Left kidney (tissue), 8 donors: ENCODE results near the gene FAM47E. TPM values are rescaled to one million over a fixed set of nuclear protein-coding genes. Genes with fewer than 3 reads are reported as not detected.

Source experiments
- DNase-seq: peaks from one replicate; pipeline ENCODE4 v3.0.0-alpha.2; 2013
- long read RNA-seq, 8 donors: transcript quantifications; one replicate each; lab custom pipeline, GENCODE V29; 2026
- polyA plus RNA-seq: library from polyadenylated mRNA; unstranded; fragments of 120-200 nt; gene quantifications from one replicate; pipeline ENCODE4 v1.2.1, GENCODE V29; 2013; ENCODE audit not compliant: insufficient read length

The FAM47E gene
- 9.4 TPM for polyA plus RNA-seq
- long read RNA-seq, donor 1, partial matches to known transcripts, result 0 of 1 reads
- long read RNA-seq, donor 1, other reads (novel, unspliced or antisense), result 0 of 1 reads
- long read RNA-seq, donor 2, result 0 reads
- long read RNA-seq, donor 3, full-length matches to known transcripts, result 1 of 1 reads
- long read RNA-seq, donor 3, partial matches to known transcripts, result 0 of 1 reads
- long read RNA-seq, donor 3, other reads (novel, unspliced or antisense), result 0 of 1 reads
- long read RNA-seq, donor 4, result 0 reads
- long read RNA-seq, donor 5, partial matches to known transcripts, result 0 of 1 reads
- long read RNA-seq, donor 5, other reads (novel, unspliced or antisense), result 0 of 1 reads
- long read RNA-seq, donor 6, result 0 reads
- long read RNA-seq, donor 7, partial matches to known transcripts, result 0 of 5 reads
- long read RNA-seq, donor 7, other reads (novel, unspliced or antisense), result 5 of 5 reads
- long read RNA-seq, donor 8, partial matches to known transcripts, result 0 of 2 reads
- long read RNA-seq, donor 8, other reads (novel, unspliced or antisense), result 0 of 2 reads

DNA sequence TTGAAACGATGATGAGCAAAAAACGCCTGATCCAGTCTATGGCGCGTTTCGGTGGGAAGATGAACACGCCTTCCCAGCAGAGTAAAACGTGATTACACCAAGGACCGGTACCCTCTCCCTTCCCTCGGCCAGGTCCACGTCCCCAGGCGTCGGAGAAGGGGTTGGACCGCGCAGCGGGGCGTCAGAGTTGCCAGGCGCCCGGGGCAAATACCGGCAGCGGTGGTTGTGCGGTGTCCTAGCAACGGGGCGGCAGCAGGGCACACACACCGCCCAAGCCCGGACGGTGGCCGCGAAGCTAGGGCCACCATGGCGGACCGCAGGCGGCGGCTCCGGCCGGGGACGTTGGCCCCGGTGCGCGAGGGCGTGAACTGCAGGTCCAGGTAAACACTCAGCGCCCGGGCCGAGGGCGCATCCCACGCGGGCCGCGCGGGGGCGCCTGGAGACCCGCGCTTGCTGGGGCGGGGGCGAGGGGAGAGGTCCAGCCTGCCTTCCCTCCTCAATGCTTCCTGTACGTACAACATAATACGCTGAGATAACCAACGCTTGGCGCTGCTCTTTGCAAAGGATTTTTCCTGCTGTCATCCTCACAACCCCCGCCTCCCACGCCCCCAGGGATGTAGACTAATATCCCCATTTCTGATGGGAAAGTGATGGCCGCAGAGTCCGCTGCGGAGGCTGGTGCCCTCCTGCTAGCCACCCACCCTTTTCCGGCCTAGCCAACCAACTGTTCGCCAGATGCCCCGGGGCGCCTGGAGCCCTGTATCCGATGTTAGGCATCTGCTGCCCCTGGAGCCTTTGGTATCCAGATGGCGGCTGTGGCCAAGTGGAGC, at the start of gene FAM47E:
Gene FAM47E, plus strand, starts transcription at position 281 of the 830 bp plus-strand sequence. Its CDS starts 26 bp downstream, at position 307.
- peak; percentile 71 for DNase-seq

DNA sequence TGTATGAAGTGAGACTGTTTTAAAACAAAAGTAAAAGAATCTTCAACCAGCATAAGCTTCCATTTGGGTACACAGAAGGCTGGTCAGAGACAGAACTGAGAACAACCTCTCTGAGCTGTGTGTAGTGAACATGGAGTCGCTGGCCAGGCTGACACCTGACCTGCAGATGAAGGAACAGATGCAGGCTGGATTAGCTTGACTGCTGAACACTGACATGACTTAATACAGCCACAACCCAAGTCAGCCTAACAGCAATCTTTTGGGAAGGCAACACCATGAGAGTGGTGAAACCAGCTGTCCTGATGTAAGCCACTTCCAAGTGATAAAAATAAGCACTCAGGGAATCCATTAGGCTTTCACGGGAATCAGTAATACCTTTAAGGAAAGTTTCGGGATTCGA, 48.0 kb upstream of the FAM47E start:
- no peak for DNase-seq

- DNase-seq, result no peak
Observed at GRCh38 chr4:76204936-76205335, 46.6 kb upstream of the FAM47E start.

- no peak for DNase-seq
Observed at GRCh38 chr4:76205476-76205875, 46.0 kb upstream of the FAM47E start.

DNA sequence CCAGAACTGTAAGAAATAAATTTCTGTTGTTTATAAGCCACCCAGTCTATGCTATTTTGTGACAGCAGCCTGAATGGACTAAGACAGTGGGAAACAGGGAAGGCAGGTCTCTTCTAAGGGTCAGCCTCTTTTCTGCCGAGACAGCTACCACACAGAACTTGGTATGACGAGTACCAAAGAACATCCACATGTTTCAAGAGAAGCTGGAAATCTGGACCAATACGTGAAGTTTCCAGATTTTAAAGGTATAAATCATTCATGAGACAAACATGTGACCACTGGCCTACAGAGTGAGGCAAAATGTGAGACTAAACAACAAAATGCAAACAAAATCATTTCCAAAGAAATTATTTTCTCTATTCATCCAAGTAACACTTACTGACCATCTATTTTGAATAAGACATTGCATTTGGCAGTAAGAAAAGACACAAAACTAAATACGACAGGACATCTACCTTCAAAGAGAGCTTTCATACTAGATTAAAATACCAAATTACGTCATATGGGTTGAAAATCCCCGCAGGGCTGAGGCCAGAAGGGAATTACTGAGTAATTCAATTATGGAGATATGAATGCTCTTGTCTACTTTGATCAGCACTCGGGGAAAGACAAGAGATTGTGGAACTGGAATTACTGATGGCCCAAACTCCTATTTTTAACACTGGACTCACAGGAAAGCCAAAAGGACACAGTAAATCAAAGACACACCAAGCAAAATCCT, 45.1 kb upstream of the FAM47E start:
- DNase-seq, result no peak

DNA sequence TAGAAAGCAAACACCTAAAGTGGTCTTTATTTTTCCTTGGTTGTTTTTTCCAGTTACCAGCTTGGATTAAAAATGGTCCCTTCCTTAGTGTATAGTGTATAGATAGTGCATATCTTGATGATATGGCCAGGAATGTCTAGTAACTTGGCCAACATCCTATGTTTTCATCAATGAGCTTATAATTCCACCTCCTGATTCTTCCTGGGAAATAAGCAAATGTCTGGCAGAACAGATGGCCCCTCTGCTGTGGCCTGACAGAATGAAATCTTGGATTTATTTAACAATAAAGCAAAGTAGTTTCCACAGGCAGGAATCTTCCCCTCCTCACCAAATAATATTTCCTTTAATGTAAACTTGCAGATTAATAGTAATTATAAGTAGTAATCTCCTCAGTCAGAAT, 44.0 kb upstream of the FAM47E start:
- no peak for DNase-seq

DNA sequence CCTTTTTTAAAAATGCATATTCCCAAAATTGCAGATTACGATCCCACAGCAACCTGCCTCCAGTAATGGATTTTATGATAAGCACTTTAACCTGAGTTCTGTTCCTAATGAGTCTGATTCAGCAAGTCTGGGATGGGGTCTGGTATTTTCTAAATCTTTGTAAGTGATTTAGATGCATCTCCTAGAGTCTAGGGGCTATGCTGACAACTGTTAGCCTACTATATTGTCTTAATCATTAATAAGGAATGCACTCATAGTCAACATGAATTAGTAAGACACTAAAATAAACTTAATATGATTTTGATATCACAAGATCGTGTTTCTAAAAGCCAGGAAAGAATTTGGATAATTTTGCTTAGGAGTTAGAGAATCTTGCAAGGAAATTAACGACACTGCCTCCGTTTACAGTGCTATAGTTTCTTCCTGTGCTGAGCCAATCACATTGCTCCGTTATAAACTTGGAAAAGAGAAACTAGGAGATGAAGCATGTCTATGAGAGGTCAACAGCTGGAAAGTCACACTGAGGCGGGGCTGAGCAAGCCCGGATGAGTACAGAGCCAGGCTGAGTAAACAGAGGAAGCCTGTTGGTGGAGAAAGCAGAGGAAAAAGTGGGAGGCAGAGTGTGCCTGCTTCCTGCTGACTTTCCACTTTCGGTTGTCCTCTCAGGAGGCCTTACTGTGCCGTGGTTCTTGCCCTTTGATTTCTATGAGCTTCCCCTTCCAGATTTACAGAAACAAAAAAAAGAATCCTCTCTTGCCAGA, 43.3 kb upstream of the FAM47E start:
- no peak for DNase-seq

DNA sequence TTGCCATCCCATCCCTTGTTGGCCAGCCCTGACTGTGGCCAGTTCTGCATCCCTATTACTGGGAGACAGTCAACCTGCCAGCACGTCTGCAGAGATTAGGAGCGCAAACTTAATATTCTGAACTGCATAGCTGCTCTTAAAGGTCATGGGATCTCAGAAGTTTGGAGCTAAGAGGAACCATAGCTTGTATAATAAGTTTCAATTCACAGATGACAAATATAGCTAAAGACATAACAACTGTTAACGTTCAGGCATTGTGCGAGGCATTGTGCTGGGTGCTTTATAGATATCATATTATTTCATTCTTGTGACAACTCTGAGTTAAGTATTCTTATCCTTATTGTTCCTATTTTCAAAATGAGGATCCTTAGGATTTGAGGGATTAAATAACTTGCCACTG, 41.6 kb upstream of the FAM47E start:
- DNase-seq, result no peak

DNA sequence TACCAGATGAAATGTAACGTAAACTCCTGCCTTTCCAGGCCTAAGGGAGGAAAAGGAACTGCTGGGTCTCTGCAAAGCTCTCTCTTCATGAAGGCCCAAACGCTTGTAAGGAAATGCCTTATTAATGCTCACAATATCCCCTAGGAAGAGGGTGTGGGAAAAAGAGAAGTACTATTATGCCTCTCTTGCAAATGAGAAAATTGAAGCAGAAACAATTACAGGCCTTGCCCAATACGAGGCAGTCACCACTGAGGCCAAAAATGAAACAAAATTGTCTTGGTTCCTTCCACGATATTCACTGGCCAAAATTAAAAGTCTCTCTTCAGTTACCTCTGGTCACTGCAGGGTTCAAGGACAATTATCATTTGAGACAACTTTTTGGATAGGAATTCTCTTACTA, 41.1 kb upstream of the FAM47E start:
- no peak for DNase-seq

DNA sequence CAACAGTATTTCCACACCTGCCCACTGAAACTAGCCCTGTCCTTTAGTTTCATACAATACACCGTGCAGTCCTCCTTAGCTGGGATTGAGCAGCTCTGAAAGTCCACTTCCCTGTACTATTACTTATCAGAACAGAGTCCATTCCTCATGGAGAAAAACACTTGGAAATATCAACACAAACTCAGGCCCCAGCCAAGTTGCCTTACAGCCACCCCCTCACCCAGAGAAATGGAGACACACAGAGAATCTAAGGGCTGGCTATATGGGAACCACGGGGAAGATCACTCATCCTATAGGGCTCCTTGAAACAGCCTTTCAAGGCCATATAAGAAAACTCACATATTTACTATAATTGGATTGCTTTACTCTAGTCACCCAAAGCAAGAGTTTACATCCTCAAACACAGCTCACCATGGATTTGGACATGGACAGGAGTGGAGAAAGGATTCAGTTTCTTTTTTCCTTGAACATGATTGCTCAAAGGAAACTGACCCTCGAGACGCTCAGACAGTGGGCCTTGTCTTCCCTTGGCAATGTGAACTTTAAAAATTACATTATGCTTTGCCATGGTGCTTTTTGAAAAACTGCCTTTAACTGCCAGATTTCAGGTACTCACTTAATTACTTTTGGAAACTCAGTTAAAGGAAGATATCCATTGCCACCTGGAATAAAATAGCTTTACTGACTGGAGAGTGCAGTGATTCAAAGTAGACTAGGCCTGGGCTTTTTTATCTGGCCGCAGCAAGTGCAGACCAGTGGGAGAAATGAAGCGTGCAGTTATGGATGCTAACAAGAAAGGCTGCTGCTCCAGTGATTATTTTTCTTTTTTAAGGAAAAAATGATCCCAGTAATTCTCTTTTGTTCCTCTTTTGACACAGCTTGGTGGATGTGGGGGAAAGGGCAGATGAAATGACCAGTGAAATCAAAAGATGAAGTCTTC, 39.5 kb upstream of the FAM47E start:
- no peak for DNase-seq

GRCh38 chr4:76212851-76213414, 38.6 kb upstream of the FAM47E start:
- no peak for DNase-seq

- peak; percentile 77 for DNase-seq
Observed at GRCh38 chr4:76213415-76214176, 37.9 kb upstream of the FAM47E start, which contains the start of gene SCARB2. Gene SCARB2 (minus strand): TSS chr4:76213824. CDS start chr4:76213543, 281 bp downstream.

- no peak for DNase-seq
Observed at GRCh38 chr4:76214177-76214675, 37.3 kb upstream of the FAM47E start.

DNA sequence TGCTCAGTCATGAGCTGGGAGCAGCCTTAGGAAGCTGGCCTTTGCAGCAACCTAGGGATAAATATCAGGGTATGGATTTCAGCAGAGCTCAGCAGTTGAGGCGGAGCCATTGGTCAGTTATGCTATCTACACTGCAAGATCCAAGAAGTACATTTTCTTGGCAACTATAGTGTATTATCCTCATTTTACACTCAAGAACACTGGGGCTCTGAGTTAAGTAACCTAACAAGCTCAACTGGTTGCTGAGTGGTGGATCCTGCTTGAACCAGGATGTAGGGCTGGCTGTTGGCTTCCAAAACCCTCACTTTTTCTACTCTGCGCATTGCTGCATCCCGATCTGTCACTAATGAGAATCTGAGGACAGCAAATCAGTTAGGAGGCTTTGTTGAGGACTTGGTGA, 36.4 kb upstream of the FAM47E start:
- DNase-seq, result no peak

- no peak for DNase-seq
Observed at GRCh38 chr4:76216524-76216923, 35.0 kb upstream of the FAM47E start.

DNA sequence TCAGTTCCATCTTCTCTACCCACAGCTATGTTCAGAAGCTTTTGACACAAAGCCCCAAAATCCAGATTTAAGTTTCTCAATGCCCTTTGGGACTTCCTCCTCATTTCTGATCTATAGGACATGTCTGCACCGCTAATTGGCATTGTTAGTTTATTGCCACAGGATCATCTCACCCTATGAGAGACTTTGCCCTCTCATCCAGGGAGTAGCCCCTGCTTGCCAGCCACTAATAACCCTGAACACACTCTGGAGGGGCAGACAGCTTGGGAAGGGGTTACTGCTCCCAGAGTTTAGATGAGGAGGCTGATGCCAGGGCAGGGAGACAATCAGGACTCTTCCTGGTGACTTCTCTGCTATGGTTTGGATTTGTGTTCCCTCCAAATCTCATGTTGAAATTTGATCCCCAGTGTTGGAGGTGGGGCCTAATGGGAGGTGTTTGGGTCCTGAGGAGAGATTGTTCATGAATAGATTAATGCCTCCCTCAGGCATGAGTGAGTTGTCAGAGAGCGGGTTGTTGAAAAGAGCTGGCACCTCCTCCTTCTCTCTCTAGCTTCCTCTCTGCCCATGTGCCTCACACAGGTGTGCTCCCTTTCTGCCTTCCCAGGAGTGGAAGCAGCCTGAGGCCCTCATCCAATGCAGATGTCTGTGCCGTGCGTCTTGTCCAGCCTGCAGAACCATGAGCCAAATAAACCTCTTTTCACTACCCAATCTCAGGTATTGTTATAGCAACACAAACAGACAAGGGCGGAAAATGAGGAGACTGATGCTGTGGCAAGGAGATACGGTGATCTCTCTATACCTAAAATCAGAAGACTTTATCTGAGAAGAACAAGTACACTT, 34.3 kb upstream of the FAM47E start:
- no peak for DNase-seq

DNA sequence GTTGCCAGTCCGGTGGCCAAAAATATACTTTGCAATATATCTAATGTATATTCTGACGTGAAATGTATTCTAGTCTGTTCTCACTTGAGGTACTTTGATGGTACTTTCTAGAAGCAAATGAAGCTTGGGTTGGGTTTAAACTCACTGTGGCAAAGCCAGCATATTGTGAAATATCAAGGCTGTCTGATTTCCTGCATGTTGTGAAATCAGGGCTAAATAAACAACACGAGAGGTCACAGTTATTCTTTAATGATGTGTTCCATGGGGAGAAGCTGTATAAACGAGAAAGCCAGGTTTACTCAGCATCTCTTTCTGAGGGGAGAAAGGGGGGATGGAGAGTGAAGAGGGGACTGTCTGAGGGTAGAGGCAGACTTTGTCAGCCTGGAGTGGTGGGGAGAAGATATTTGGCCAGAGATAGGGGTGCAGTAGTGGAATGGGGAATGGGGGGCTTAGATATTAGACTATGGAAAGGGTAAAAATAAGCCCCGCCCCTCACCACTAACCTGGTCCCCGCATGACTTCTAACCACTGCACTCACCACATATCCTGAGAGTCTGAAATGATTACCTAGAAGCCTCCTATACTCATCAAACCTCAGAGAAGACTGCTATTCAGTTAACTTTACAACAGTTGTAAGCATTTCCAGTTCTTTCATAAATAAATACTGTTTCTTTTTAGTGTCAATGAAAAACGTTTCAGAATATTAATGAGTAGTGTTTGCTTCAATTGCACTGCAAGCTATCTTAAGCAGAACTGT, 32.0 kb upstream of the FAM47E start:
- DNase-seq, result no peak
